Activated T-cell treated with anti-CD3 and anti-CD28 coated beads, Interleukin-2, amount 50 U/mL, for 48 hours (primary cell): Measurements from ENCODE around the gene YAP1.

Source experiments
- DNase-seq, 2 experiments: peaks; one replicate each; pipeline ENCODE4 v3.0.0-alpha.2; 2020

The YAP1 gene

GRCh38 chr11:102117472-102118113 is 7.3 kb downstream of the YAP1 start:
- no peak for DNase-seq

GRCh38 chr11:102118937-102119336 is 8.7 kb downstream of the YAP1 start:
- no peak for DNase-seq

- DNase-seq, result no peak
These were observed 9.8 kb downstream of the YAP1 start for GRCh38 chr11:102119997-102120396.

- no peak for DNase-seq
These were observed 10.3 kb downstream of the YAP1 start for GRCh38 chr11:102120437-102120973.

- no peak for DNase-seq
These were observed 11.1 kb downstream of the YAP1 start for GRCh38 chr11:102121329-102121728.

GRCh38 chr11:102134597-102134996 is 24.4 kb downstream of the YAP1 start:
- DNase-seq, result no peak

GRCh38 chr11:102135256-102135655 is 25.0 kb downstream of the YAP1 start:
- DNase-seq, result no peak

GRCh38 chr11:102138223-102138622 is 28.0 kb downstream of the YAP1 start:
- DNase-seq, result no peak

GRCh38 chr11:102138670-102139069 is 28.4 kb downstream of the YAP1 start:
- DNase-seq, result no peak

GRCh38 chr11:102139081-102139498 is 28.8 kb downstream of the YAP1 start:
- no peak for DNase-seq

GRCh38 chr11:102142333-102142732 is 32.1 kb downstream of the YAP1 start:
- no peak for DNase-seq

- DNase-seq, result no peak
These were observed 33.6 kb downstream of the YAP1 start for GRCh38 chr11:102143867-102144266.

GRCh38 chr11:102144357-102145355 is 34.4 kb downstream of the YAP1 start:
- DNase-seq, result no peak

GRCh38 chr11:102147015-102147414 is 36.8 kb downstream of the YAP1 start:
- no peak for DNase-seq

- DNase-seq, result no peak
These were observed 37.4 kb downstream of the YAP1 start for GRCh38 chr11:102147632-102148031.

- DNase-seq, result no peak
These were observed 37.8 kb downstream of the YAP1 start for GRCh38 chr11:102148059-102148458.

- DNase-seq, result no peak
These were observed 41.7 kb downstream of the YAP1 start for GRCh38 chr11:102151784-102152525.

- no peak for DNase-seq
These were observed 42.8 kb downstream of the YAP1 start for GRCh38 chr11:102153082-102153481.

GRCh38 chr11:102154806-102155205 is 44.6 kb downstream of the YAP1 start:
- no peak for DNase-seq

GRCh38 chr11:102155676-102156075 is 45.4 kb downstream of the YAP1 start:
- DNase-seq, result no peak

- DNase-seq, result no peak
These were observed 47.0 kb downstream of the YAP1 start for GRCh38 chr11:102157219-102157618.

GRCh38 chr11:102158164-102158735 is 48.0 kb downstream of the YAP1 start:
- no peak for DNase-seq

GRCh38 chr11:102163368-102163767 is 53.1 kb downstream of the YAP1 start:
- no peak for DNase-seq
